Stimulated activated CD4-positive, alpha-beta T cell treated with anti-CD3 and anti-CD28 coated beads, TNF-alpha, amount 100 ng/mL, for 48 hours (primary cell): ENCODE measurements around the gene CXCL6.

ENCODE experiments used
- DNase-seq, 3 donors: peaks; one replicate each; pipeline ENCODE4 v3.0.0-alpha.2; 2020; ENCODE audit warnings: low read depth in 3 of 3

The CXCL6 gene

DNA sequence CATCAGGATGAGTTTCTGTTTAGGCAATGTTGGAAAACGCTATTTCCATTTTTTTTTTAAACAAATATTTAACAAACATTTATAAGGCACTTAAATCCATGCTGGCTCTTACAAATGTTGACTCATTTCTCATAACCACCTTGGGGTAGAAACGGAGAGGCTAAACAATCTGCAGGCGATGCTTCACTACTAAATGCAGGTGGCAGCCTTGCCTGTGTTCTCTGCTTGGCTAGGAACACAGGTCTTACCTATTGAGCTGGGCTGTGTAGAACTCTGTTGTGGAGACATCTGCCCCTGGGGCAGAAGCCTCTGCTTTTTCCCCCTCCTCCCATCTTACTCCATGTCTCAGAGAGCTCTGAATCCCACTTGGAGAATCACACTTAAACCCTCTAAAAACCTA lies 31.3 kb downstream of the CXCL6 start:
- DNase-seq, result no peak

DNA sequence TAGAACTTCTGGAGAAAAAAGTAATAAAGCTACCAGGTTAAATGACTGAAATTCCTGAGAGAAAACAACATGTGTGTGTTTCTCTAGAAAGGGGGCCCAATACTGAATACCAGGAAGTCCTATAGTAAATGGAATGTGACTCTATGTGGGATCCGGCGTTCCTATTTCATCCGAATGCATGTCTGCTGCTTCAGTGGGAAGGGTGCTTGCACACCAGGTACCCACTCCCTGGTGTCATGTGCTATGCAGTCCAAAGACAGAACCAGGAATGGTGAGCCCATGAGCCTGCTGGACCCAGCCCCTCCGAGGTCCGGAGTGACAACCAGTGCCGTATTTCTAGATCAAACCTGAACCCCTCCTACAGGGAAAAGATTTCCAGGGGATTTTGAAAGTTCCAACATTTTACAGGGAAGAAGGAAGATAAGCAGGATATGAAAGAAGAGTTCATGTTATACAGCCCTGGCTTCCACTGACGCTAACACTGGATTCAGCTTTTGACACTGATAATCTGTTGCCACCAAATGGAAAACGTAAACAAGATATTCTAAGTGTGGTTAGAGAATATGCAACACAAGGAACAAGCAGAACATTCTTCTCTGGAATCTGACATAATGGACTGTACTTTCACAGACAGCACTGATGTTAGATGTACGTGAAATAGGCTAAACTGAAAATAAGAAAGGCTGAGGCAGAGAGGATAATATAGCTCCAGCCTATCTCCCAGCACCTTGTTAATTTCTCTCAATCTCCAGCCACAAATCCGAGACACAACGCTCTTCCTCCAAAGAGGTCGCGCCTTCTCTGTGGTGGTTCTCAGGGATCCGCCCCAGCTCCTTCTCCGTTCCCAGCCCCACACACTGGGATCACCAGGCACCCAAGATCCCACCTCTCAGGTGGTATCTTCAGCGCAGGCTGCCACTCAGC lies 32.0 kb downstream of the CXCL6 start:
- DNase-seq, result no peak

DNA sequence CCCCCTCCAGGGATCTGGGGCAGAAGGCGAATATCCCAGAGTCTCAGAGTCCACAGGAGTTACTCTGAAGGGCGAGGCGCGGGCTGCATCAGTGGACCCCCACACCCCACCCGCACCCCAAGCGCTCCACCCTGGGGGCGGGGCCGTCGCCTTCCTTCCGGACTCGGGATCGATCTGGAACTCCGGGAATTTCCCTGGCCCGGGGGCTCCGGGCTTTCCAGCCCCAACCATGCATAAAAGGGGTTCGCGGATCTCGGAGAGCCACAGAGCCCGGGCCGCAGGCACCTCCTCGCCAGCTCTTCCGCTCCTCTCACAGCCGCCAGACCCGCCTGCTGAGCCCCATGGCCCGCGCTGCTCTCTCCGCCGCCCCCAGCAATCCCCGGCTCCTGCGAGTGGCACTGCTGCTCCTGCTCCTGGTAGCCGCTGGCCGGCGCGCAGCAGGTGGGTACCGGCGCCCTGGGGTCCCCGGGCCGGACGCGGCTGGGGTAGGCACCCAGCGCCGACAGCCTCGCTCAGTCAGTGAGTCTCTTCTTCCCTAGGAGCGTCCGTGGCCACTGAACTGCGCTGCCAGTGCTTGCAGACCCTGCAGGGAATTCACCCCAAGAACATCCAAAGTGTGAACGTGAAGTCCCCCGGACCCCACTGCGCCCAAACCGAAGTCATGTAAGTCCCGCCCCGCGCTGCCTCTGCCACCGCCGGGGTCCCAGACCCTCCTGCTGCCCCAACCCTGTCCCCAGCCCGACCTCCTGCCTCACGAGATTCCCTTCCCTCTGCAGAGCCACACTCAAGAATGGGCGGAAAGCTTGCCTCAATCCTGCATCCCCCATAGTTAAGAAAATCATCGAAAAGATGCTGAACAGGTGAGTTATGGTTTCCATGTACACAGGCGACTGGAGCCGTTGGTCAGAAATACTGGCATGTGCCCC lies 32.9 kb downstream of the CXCL6 start, which contains the start of gene CXCL1:
TSS of gene CXCL1 (plus strand) at position 264 of the 926 bp plus-strand sequence. CDS start at position 342, 78 bp downstream.
- DNase-seq, result no peak

DNA sequence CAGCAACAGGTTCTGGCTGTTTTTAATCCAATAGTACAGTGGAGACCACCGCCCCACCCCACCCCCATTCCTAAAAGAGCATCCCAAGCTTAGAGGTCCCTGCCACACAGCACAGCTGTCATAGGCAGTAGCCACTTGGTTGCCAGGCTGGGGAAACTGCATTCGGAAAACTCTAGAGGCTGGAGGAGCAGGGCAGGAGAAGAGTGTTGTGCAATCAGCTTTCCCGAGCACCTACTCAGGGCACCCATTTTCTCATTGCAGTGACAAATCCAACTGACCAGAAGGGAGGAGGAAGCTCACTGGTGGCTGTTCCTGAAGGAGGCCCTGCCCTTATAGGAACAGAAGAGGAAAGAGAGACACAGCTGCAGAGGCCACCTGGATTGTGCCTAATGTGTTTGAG lies 33.8 kb downstream of the CXCL6 start:
- DNase-seq, result no peak

DNA sequence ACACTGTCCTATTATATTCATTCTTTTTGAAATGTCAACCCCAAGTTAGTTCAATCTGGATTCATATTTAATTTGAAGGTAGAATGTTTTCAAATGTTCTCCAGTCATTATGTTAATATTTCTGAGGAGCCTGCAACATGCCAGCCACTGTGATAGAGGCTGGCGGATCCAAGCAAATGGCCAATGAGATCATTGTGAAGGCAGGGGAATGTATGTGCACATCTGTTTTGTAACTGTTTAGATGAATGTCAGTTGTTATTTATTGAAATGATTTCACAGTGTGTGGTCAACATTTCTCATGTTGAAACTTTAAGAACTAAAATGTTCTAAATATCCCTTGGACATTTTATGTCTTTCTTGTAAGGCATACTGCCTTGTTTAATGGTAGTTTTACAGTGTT lies 34.3 kb downstream of the CXCL6 start:
- DNase-seq, result no peak

DNA sequence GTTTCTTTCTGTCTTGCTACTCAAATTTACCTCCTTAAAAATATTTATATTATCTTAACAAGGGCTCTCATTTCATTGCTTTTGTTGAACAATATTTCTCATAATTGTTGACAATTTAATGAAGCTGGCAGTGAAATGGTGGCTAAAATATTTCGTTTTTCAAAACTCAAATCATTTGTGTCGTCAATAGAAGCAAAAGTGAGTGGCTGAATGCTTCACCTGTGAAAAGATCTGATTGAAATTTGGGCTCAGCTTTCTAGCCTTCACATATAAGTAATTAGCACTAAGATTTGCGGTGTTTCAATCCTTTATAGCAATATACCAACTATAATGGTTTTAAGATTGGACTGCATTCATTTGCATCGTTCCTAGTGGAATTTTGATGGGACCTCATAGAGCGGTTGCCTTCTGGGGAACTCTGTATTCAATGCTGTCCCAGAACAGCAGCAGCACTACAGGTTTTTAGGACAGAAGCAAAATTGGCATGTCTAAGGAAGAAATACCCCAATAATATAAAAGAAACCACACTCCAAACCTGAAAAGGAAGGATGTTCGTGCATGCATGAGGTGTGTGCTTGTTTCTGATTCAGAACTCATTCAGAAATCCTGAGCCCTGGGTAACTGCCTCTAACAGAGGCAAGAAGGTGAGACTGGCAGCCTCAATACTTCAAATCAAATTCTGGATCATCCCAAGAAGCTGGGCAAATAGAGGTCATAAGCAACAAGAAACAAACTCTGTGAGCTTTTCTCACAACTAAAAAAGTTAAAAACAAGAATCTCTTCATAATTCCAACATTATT lies 35.2 kb downstream of the CXCL6 start:
- no peak for DNase-seq

DNA sequence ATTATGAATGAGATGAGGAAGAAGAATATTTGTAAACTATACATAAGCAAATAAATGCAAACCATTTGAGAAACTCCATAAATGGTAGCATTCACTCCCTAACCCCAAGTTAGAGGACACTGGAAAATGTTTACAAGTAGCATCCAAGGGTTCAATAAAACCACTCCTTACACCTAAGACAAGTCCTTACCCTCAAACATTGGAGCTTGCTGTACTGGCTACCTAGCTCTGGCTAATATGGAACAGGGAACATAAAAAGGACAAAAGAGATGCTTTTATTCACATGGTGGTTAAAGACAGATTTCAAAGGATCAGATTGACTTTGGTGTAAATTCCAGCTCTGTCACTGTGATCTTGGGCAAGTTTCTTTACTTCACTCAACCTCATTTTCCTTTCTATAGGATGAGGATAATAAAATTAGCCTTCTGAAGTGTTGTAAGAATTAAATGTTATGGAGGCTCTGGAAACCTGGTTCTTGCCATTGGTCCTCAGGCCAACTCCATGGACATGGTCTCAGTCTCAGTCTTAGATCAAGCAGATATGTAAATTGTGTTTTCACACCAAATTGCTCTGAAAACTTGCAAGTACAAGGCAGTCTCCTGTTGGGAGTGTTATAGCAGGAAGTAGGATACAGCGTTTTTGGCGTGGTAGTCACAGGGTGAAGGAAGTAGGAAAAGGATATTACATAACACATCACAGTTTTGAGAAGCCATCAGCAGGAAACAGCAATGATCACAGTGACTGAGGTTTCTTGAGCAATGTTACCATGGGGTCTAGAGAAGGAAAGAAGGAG lies 36.0 kb downstream of the CXCL6 start:
- no peak for DNase-seq

DNA sequence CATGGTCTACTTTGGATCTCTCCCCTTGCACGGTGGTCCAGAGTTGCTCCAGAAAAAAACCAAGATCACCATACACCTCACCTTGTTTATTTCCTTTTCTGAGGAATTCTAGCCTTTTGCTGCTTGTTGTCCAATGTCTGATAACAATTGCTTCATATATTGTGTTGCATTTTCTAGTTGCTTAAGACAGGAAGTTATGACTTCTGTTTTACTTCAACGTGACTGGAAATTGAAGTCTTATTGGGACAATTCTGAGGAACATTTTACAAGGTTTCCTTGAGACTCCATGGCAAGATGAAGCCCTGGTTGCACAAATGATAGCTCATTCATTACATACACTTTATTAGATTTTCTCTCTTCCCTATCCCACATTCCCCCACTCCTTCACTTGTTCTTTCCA lies 37.9 kb downstream of the CXCL6 start:
- DNase-seq, result no peak

DNA sequence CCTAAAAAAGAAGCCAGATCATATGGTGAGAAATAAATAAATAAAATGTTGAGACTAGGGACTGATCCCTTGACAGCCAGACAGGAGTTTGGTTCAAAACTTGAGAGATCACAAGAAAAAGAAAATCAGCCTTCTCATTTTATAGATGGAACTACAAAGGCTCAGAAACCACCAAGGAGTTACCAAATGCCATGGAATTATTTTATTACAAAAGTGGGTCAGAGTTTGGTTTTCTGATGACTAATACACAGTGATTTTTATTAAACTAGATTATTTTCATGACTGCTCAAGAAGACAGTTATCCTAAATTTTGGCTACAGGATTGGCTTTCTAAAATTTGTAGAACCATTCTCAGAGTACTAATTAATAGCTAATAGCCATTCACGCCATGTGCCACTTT lies 38.9 kb downstream of the CXCL6 start:
- DNase-seq, result no peak

DNA sequence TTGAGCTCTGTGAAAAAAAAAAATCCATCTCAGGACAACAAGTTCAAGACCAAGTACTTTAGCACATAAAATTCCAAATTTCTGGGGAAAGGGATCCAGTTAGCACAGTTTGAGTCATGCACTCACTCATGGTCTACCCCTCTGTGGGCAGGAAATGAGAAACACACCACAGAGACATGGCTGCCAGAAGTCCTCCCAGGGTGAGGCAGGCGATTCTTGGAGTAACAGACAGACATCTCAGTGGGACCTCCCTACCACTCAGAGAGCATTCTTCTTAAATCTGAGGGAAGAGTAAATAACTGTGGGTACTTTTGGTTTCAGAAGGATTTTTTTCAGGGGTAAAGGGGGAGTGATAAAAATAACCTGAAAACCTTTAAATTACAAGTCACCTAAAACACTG lies 46.8 kb downstream of the CXCL6 start:
- DNase-seq, result no peak

DNA sequence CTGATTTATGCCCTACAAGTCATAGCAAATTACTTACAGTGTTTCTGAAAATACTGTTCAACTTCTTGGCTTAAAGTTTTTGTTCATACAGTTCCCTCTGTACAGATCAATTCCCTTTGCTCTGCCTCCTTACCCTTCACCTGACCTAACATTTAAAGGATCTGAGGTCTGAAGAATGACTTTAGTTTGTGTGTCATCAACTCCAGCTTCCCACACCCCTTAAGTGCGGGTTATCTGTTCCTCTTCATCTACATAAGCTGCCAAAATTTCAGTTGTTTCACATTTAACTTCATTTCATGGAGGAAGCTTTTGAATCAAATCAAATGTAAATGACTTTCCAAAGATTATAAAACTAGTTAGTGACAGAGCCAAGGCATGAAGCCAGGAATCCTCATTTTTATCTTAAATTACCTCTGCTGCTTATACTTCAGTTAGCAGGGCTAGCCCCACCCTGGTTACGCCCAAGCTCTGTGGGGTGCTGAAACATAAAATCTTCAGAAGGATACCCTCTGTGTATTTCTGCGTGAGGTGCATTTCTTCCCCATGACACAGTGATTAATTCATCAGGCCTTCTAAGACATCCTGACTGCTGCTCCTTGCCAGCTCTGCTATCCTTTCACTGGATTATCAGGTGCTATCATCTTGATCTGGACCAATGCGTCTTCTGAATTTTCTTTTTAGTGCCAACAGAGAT lies 49.2 kb downstream of the CXCL6 start:
- no peak for DNase-seq
